Stomach (tissue), 4 donors: Measurements from ENCODE around the gene KEL.

Experiments
- CTCF ChIP-seq, 7 experiments: fragments of 450-650 bp in 4 of 7; fragments of 200-600 bp in 3 of 7; sonication (generic) in 3 of 7; IDR thresholded peaks; one replicate each; pipeline ENCODE4 v1.5.1; 2016 to 2019; ENCODE audit warnings: antibody characterized with exemption in 7 of 7, control low read depth in 2 of 7, mild to moderate bottlenecking in 1 of 7
- POLR2A ChIP-seq, 4 donors: fragments of 450-650 bp; IDR thresholded peaks; one replicate each; pipeline ENCODE4 v1.6.1; 2016; ENCODE audit warnings: antibody characterized with exemption in 4 of 4, control low read depth in 2 of 4, mild to moderate bottlenecking in 1 of 4, moderate library complexity in 1 of 4

GRCh38 chr7:142923391-142923790 lies 38.8 kb downstream of the KEL start:
- TF ChIP-seq CTCF (IDR thresholded peaks at IDR 0.05) (no peak), POLR2A (IDR thresholded peaks at IDR 0.05) (no peak)
